HepG2 (cell line): Measurements from ENCODE around the gene LPIN3. TPM values are rescaled to one million over a fixed set of nuclear protein-coding genes. Genes with fewer than 3 reads are reported as not detected.

Experiments used
- BORCS8-MEF2B ChIP-seq: sonication (generic); formaldehyde crosslinking; IDR thresholded peaks from 2 replicates; pipeline ENCODE4 v1.8.0; 2022; ENCODE audit warnings: mild to moderate bottlenecking, missing genetic modification reagents
- ELF3 ChIP-seq: IDR thresholded peaks from 2 replicates; pipeline ENCODE4 v1.6.1; 2016; ENCODE audit warnings: missing genetic modification reagents, missing compliant biosample characterization
- POLR2A ChIP-seq, 2 experiments: IDR thresholded peaks; 2 replicates each; pipeline ENCODE4 v1.6.1; 2011; ENCODE audit warnings: low read depth in 2 of 2, low read length in 2 of 2, mild to moderate bottlenecking in 1 of 2, moderate library complexity in 1 of 2; ENCODE audit not compliant: insufficient read depth in 1 of 2
- RCOR2 ChIP-seq: IDR thresholded peaks from 2 replicates; pipeline ENCODE4 v1.6.1; 2016; ENCODE audit warnings: missing biosample characterization, missing genetic modification reagents
- RXRB ChIP-seq: IDR thresholded peaks from 2 replicates; pipeline ENCODE4 v1.6.1; 2016; ENCODE audit warnings: borderline replicate concordance, missing genetic modification reagents, missing compliant biosample characterization
- ZNF207 ChIP-seq: fragments of 450-650 bp; IDR thresholded peaks from 2 replicates; pipeline ENCODE4 v1.6.1; 2016; ENCODE audit warnings: antibody characterized with exemption, borderline replicate concordance
- ZNF225 ChIP-seq: sonication (generic); formaldehyde crosslinking; IDR thresholded peaks from 2 replicates; pipeline ENCODE4 v1.4.0; 2020; ENCODE audit warnings: mild to moderate bottlenecking, missing genetic modification reagents
- ZNF230 ChIP-seq: sonication (generic); formaldehyde crosslinking; IDR thresholded peaks from 2 replicates; pipeline ENCODE4 v1.4.0; 2020; ENCODE audit warnings: mild to moderate bottlenecking, missing genetic modification reagents
- ZNF34 ChIP-seq: sonication (generic); formaldehyde crosslinking; IDR thresholded peaks from 2 replicates; pipeline ENCODE4 v1.4.0; 2020; ENCODE audit warnings: mild to moderate bottlenecking, missing genetic modification reagents, borderline replicate concordance
- ZNF350 ChIP-seq: sonication (generic); formaldehyde crosslinking; IDR thresholded peaks from 2 replicates; pipeline ENCODE4 v1.4.0; 2020; ENCODE audit warnings: mild to moderate bottlenecking, low read depth, missing genetic modification reagents, borderline replicate concordance
- ZNF724P ChIP-seq: sonication (generic); formaldehyde crosslinking; IDR thresholded peaks from 2 replicates; pipeline ENCODE4 v1.8.0; 2022; ENCODE audit warnings: missing genetic modification reagents, borderline replicate concordance
- ZNF737 ChIP-seq: sonication (generic); formaldehyde crosslinking; IDR thresholded peaks from 2 replicates; pipeline ENCODE4 v1.5.0; 2020; ENCODE audit warnings: missing genetic modification reagents, mild to moderate bottlenecking, borderline replicate concordance
- ZNF850 ChIP-seq: sonication (generic); formaldehyde crosslinking; conservative IDR thresholded peaks from 2 replicates; pipeline ENCODE4 v1.9.0; 2021; ENCODE audit warnings: mild to moderate bottlenecking, missing genetic modification reagents
- polyA plus RNA-seq, 8 experiments: library from polyadenylated mRNA; depleted of rRNA in 3 of 8; stranded (reverse) in 7 of 8; unstranded in 1 of 8; fragments of >200 nt; fragmentation: Illumina TruSeq in 4 of 8; extraction: Trizol in 4 of 8; gene quantifications; 2 replicates each; pipeline versions ENCODE4 v1.2.1 to v1.2.3, GENCODE V29; 2011 to 2016; ENCODE audit warnings: low read depth in 4 of 8, missing spikeins in 1 of 8, mixed read lengths in 1 of 8; ENCODE audit not compliant: insufficient read depth in 1 of 8
- total RNA-seq, 5 experiments: library from RNA; depleted of rRNA; stranded (reverse); fragments of >200 nt; fragmentation: Illumina TruSeq; extraction: Trizol; gene quantifications; 2 replicates each; pipeline ENCODE4 v1.2.3, GENCODE V29; 2016; ENCODE audit warnings: low read depth in 1 of 5
- TF ChIP-seq, protein P1 (sequence below), 2 experiments: sonication (generic) in 1 of 2; formaldehyde crosslinking in 1 of 2; IDR thresholded peaks; 2 replicates each; pipeline versions ENCODE4 v1.4.0 to v1.6.1; 2016 to 2020; ENCODE audit warnings: borderline replicate concordance in 1 of 2, low read depth in 1 of 2, mild to moderate bottlenecking in 1 of 2, missing genetic modification reagents in 1 of 2
- TF ChIP-seq, protein P2 (sequence below), 2 experiments: sonication (generic) in 1 of 2; formaldehyde crosslinking in 1 of 2; IDR thresholded peaks; 2 replicates each; pipeline versions ENCODE4 v1.6.1 to v1.9.0; 2014 to 2022; ENCODE audit warnings: antibody characterized with exemption in 1 of 2, borderline replicate concordance in 1 of 2, inconsistent platforms in 1 of 2, low read depth in 1 of 2, missing genetic modification reagents in 1 of 2
- TF ChIP-seq, protein P3 (sequence below): sonication (generic); formaldehyde crosslinking; IDR thresholded peaks from 2 replicates; pipeline ENCODE4 v1.4.0; 2020; ENCODE audit warnings: missing genetic modification reagents, low read depth, mild to moderate bottlenecking, borderline replicate concordance

The LPIN3 gene
- total and polyA plus RNA-seq, 2 of the 13 experiments (the other 11 are each of a cell fraction or from before 2014, with no cell fraction given) = 14.2 to 28.6 TPM

DNA sequence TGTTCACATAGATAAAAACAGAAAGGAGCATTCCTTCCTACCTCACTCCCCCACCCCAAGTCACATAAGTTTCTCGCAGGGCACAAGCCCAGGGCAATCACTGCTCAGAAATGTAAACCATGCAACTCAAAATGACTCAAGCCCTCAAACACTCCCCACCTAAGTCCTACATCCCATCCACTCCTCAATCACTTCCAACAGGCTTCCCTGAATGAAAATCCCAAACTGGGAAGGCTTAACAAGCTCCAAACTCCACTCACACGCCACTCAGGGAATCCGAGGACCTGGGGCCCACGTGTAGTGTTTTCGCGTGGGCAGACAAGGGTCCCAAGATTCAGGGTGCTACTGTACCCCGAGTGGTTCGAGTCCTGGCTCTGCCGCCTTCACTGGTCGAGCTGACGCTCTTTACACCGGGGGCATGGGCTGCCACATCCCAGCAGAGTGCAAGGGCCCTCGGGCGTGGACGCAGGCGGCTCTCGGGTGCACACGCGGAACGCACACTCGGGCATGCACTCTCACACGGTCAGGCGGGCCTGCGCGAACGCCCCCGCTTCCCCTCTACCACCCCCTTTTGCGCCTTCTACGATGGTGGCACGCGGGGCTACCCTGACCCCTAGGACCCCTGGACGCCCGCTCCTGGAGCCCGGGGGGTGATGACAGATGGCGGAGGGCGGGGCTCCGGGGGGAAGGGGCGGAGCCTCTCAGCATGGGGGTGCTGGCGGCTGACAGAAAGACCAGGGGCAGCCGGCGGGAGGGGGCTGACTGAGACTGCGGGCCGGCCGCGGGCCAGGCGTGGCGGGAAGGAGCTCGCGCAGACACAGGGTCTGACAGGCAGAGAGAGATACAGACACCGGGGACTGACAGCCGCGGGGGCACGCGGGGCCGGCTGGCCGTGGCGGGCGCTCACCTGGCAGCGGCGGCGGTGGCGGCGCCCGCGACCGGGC lies 23.7 kb upstream of the LPIN3 start (continued):
- TF ChIP-seq, protein P1, sequence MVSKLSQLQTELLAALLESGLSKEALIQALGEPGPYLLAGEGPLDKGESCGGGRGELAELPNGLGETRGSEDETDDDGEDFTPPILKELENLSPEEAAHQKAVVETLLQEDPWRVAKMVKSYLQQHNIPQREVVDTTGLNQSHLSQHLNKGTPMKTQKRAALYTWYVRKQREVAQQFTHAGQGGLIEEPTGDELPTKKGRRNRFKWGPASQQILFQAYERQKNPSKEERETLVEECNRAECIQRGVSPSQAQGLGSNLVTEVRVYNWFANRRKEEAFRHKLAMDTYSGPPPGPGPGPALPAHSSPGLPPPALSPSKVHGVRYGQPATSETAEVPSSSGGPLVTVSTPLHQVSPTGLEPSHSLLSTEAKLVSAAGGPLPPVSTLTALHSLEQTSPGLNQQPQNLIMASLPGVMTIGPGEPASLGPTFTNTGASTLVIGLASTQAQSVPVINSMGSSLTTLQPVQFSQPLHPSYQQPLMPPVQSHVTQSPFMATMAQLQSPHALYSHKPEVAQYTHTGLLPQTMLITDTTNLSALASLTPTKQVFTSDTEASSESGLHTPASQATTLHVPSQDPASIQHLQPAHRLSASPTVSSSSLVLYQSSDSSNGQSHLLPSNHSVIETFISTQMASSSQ (IDR thresholded peaks at IDR 0.05; ENCODE audit: low read depth) = no peak
- TF ChIP-seq, protein P1 (CRISPR knock-in tag; IDR thresholded peaks at IDR 0.05; ENCODE audit: borderline replicate concordance) = peak; percentile 17; the same call in 1 of the 2 replicates
- peak; percentile 94; the same call in 1 of the 2 replicates for TF ChIP-seq ZNF737 (CRISPR knock-in tag)
- no peak for TF ChIP-seq ZNF724P (CRISPR knock-in tag)
- peak in 1 of 2 experiments; percentile 45; a peak in 3 of 4 replicates for TF ChIP-seq POLR2A (IDR thresholded peaks at IDR 0.05; ENCODE audit: insufficient read depth in 1 of 2, low read depth in 2 of 2, low read length in 2 of 2)
- 0 out of 2 replicates have a peak, but pooled peaks have one; percentile 19 for TF ChIP-seq ELF3 (CRISPR knock-in tag)
- no peak for TF ChIP-seq ZNF850 (CRISPR knock-in tag)
- TF ChIP-seq, protein P2, sequence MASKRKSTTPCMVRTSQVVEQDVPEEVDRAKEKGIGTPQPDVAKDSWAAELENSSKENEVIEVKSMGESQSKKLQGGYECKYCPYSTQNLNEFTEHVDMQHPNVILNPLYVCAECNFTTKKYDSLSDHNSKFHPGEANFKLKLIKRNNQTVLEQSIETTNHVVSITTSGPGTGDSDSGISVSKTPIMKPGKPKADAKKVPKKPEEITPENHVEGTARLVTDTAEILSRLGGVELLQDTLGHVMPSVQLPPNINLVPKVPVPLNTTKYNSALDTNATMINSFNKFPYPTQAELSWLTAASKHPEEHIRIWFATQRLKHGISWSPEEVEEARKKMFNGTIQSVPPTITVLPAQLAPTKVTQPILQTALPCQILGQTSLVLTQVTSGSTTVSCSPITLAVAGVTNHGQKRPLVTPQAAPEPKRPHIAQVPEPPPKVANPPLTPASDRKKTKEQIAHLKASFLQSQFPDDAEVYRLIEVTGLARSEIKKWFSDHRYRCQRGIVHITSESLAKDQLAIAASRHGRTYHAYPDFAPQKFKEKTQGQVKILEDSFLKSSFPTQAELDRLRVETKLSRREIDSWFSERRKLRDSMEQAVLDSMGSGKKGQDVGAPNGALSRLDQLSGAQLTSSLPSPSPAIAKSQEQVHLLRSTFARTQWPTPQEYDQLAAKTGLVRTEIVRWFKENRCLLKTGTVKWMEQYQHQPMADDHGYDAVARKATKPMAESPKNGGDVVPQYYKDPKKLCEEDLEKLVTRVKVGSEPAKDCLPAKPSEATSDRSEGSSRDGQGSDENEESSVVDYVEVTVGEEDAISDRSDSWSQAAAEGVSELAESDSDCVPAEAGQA (IDR thresholded peaks at IDR 0.05; ENCODE audit: low read depth) = 0 out of 2 replicates have a peak, but pooled peaks have one; percentile 9
- TF ChIP-seq, protein P2 (CRISPR knock-in tag; IDR thresholded peaks at IDR 0.05; ENCODE audit: borderline replicate concordance) = 0 out of 2 replicates have a peak, but pooled peaks have one; percentile 74
- 0 out of 2 replicates have a peak, but pooled peaks have one; percentile 37 for TF ChIP-seq ZNF230
- peak; percentile 95 for TF ChIP-seq BORCS8-MEF2B (CRISPR knock-in tag)
- no peak for TF ChIP-seq RXRB (CRISPR knock-in tag)
- TF ChIP-seq, protein P3, sequence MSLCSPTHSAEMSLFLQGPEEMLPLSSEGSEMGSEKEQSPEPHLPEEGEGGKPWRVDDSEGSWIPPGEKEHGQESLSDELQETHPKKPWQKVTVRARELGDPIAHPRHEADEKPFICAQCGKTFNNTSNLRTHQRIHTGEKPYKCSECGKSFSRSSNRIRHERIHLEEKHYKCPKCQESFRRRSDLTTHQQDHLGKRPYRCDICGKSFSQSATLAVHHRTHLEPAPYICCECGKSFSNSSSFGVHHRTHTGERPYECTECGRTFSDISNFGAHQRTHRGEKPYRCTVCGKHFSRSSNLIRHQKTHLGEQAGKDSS (CRISPR knock-in tag) = 0 out of 2 replicates have a peak, but pooled peaks have one; percentile 44
- TF ChIP-seq ZNF225 = peak; percentile 95; the same call in 1 of the 2 replicates
- no peak for TF ChIP-seq ZNF207
- peak; percentile 86 for TF ChIP-seq ZNF350 (CRISPR knock-in tag)
- TF ChIP-seq RCOR2 (CRISPR knock-in tag) = no peak; the same call in 1 of the 2 replicates
- TF ChIP-seq ZNF34 (CRISPR knock-in tag) = no peak; the same call in 1 of the 2 replicates
